Tibial nerve (tissue), 4 donors: ENCODE measurements around the gene PPA2. TPM values are rescaled to one million over a fixed set of nuclear protein-coding genes. Genes with fewer than 3 reads are reported as not detected.

Experiments used
- DNase-seq, 2 donors: peaks; one replicate each; pipeline ENCODE4 v3.0.0-alpha.2; 2019; ENCODE audit warnings: low spot score in 2 of 2
- H3K27ac ChIP-seq, 4 donors: fragments of 200-600 bp; sonication (generic) in 3 of 4; one replicate each; pipeline ENCODE4 v1.5.1; 2017 to 2019; ENCODE audit warnings: mild to moderate bottlenecking in 1 of 4
- H3K27me3 ChIP-seq, 2 donors: fragments of 200-600 bp; sonication (generic) in 1 of 2; one replicate each; pipeline versions ENCODE4 v1.5.1 to v1.6.0; 2017 to 2019
- H3K36me3 ChIP-seq, 3 donors: fragments of 200-600 bp; sonication (generic); one replicate each; pipeline ENCODE4 v1.5.1; 2018 to 2019
- H3K4me1 ChIP-seq, 4 donors: fragments of 200-600 bp; sonication (generic) in 3 of 4; one replicate each; pipeline ENCODE4 v1.5.1; 2017 to 2019
- H3K4me3 ChIP-seq, 4 donors: fragments of 200-600 bp; sonication (generic) in 3 of 4; one replicate each; pipeline ENCODE4 v1.5.1; 2017 to 2019; ENCODE audit warnings: mild to moderate bottlenecking in 1 of 4, moderate library complexity in 1 of 4
- H3K9me3 ChIP-seq, 4 donors: fragments of 200-600 bp; sonication (generic) in 3 of 4; one replicate each; pipeline ENCODE4 v1.5.1; 2017 to 2019
- EP300 ChIP-seq, 2 donors: sonication (generic); formaldehyde crosslinking; IDR thresholded peaks; one replicate each; pipeline ENCODE4 v1.6.1; 2017; ENCODE audit warnings: antibody characterized with exemption in 2 of 2, mild to moderate bottlenecking in 1 of 2
- POLR2A ChIP-seq, 2 donors: fragments of 450-650 bp; IDR thresholded peaks; one replicate each; pipeline ENCODE4 v1.6.1; 2017; ENCODE audit warnings: antibody characterized with exemption in 2 of 2, mild to moderate bottlenecking in 2 of 2, moderate library complexity in 2 of 2
- WGBS, 2 donors: methylation state at CpG; one replicate each; pipeline ENCODE4 v1.1.5; 2018; 5-methylcytosine and 5-hydroxymethylcytosine counted together
- total RNA-seq, 4 donors: library from RNA; depleted of rRNA; stranded (reverse); fragments of >200 nt; gene quantifications; one replicate each; pipeline ENCODE4 v1.1.0, GENCODE V29; 2016
- TF ChIP-seq, protein P1 (sequence below), 5 experiments: fragments of 200-600 bp in 3 of 5; fragments of 450-650 bp in 2 of 5; sonication (generic) in 3 of 5; IDR thresholded peaks; one replicate each; pipeline ENCODE4 v1.5.1; 2016 to 2019; ENCODE audit warnings: antibody characterized with exemption in 5 of 5, mild to moderate bottlenecking in 3 of 5, moderate library complexity in 2 of 5

PPA2 gene
- total RNA-seq, 4 donors from 2014 or later, result 69.9 to 106 (median 84.7) TPM

DNA sequence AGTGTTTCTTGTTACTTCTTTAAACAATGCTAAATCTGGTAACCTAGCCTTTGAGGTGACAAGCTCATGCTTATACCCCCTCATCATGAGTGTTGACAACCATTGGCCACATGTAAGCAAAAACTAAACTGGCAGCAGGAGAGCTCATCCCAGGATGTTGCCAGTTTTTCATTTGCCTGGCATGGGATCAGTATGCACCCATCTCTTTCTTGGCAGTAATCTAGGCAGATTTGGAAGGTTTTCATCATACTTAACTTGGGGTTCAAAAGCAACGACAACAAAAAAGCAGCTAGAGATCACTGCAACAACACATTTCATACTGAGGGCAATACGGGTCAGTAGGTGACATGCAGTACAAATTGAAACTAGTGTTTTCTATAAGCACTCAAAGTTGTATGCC, 122.0 kb downstream of the PPA2 start:
- Histone ChIP-seq H3K4me3 (no peak overlapping the region), H3K36me3 (no peaks in the 10 kb centered on the region), H3K9me3 (no peaks in the 10 kb centered on the region), H3K27me3 (no peaks in the 10 kb centered on the region), H3K4me1 (no peaks in the 10 kb centered on the region), H3K27ac (no peak overlapping the region)
- no peak for DNase-seq
- WGBS, 2 donors, result 86 to 87% methylated on average over 2 of the region's 2 CpGs
- TF ChIP-seq, protein P1, sequence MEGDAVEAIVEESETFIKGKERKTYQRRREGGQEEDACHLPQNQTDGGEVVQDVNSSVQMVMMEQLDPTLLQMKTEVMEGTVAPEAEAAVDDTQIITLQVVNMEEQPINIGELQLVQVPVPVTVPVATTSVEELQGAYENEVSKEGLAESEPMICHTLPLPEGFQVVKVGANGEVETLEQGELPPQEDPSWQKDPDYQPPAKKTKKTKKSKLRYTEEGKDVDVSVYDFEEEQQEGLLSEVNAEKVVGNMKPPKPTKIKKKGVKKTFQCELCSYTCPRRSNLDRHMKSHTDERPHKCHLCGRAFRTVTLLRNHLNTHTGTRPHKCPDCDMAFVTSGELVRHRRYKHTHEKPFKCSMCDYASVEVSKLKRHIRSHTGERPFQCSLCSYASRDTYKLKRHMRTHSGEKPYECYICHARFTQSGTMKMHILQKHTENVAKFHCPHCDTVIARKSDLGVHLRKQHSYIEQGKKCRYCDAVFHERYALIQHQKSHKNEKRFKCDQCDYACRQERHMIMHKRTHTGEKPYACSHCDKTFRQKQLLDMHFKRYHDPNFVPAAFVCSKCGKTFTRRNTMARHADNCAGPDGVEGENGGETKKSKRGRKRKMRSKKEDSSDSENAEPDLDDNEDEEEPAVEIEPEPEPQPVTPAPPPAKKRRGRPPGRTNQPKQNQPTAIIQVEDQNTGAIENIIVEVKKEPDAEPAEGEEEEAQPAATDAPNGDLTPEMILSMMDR (IDR thresholded peaks at IDR 0.05), result no peak
- TF ChIP-seq EP300 (IDR thresholded peaks at IDR 0.05) (no peak), POLR2A (IDR thresholded peaks at IDR 0.05) (no peak)

DNA sequence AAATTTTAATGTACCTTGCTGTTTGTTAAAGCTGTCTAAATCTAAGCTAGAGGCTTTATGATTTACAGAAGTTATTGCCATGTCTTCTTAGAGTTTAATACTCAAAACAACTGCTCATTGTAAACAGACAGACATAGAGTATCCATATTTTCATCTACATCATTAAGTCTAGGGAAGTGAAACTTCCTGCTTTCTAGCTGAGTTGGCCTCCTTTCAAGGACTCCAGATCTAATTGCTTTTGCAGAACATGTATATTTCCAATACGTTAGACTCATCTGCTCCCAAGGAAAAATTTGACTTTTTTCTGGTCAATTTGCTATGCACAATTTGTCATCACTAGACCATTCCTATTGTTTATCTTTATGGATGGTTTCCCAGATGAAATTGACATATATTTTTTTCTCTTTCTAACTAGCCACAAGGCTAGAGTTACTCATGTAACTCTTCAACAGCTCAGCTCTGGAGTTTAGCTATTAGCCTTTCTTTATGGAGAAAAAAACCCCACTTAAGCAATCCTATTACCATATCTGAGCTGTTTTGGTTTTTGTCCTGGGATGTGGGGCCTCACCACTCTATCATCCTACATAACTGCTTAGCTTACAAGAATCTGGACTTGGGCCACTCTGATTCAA, 122.9 kb downstream of the PPA2 start:
- no peak for DNase-seq
- Histone ChIP-seq H3K4me3 (no peak overlapping the region), H3K27me3 (no peaks in the 10 kb centered on the region), H3K27ac (no peak overlapping the region), H3K36me3 (no peaks in the 10 kb centered on the region), H3K9me3 (no peaks in the 10 kb centered on the region), H3K4me1 (no peaks in the 10 kb centered on the region)
- no peak for TF ChIP-seq EP300 (IDR thresholded peaks at IDR 0.05)
- TF ChIP-seq, protein P1 (IDR thresholded peaks at IDR 0.05), result no peak
- TF ChIP-seq POLR2A (IDR thresholded peaks at IDR 0.05), result no peak
- WGBS, 2 donors, result 48 to 59% methylated on average over 1 of the region's 1 CpG

DNA sequence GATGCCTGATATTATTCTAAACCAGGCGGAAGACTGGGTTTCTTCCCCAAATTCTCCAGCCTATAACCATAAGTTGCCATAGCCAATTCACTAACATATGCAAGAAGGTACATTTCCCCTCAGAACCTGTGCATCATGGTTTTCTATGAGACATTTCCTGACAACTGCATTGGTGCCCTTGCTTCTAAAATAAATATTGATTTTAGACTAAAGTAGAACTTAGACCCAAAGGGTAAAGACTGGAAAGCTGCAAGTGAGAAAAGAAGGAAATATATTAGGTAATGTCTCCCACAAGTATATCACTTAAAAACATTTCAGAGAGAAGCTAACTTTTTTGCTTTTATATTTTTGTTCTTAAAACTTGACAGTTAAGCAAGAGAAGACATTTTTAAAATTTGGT, 125.1 kb downstream of the PPA2 start:
- Histone ChIP-seq H3K27me3 (no peaks in the 10 kb centered on the region), H3K27ac (no peak overlapping the region), H3K9me3 (no peaks in the 10 kb centered on the region), H3K4me3 (no peak overlapping the region), H3K4me1 (no peaks in the 10 kb centered on the region), H3K36me3 (no peaks in the 10 kb centered on the region)
- TF ChIP-seq EP300 (IDR thresholded peaks at IDR 0.05) (no peak), POLR2A (IDR thresholded peaks at IDR 0.05) (no peak)
- TF ChIP-seq, protein P1 (IDR thresholded peaks at IDR 0.05), result no peak
- 100% methylated on average over 1 of the region's 1 CpG for WGBS, 2 donors
- DNase-seq, result no peak

DNA sequence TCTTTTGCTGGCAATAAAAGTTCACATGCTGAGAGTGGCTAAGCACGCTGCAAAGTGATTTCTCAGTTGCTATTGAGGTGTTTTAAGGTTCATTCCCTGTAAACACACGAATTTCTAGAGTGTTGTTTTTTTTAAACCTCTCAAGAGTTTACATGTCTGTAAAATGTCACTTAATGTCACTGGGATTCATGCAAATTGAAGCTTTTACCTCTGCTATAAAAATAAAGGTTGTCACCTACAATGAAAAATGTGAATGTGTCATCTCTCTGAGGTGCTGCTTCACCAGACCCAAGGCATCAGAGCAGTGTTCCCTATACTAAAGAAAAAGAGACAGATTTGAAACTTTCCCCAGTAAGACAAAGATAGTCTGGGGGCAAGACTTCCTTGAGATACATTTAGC, 127.0 kb downstream of the PPA2 start:
- H3K27ac ChIP-seq, result no peak overlapping the region
- TF ChIP-seq POLR2A (IDR thresholded peaks at IDR 0.05) (no peak), EP300 (IDR thresholded peaks at IDR 0.05) (no peak)
- TF ChIP-seq, protein P1 (IDR thresholded peaks at IDR 0.05), result no peak
- peaks cover 0 to 4% (median 0%) of the 10 kb centered on the region in 4 donors for H3K4me1 ChIP-seq
- no peaks in the 10 kb centered on the region for H3K27me3 ChIP-seq
- WGBS, 2 donors, result 82 to 90% methylated on average over 2 of the region's 2 CpGs
- no peaks in the 10 kb centered on the region for H3K9me3 ChIP-seq
- H3K4me3 ChIP-seq, result no peak overlapping the region
- no peaks in the 10 kb centered on the region for H3K36me3 ChIP-seq
- no peak for DNase-seq

DNA sequence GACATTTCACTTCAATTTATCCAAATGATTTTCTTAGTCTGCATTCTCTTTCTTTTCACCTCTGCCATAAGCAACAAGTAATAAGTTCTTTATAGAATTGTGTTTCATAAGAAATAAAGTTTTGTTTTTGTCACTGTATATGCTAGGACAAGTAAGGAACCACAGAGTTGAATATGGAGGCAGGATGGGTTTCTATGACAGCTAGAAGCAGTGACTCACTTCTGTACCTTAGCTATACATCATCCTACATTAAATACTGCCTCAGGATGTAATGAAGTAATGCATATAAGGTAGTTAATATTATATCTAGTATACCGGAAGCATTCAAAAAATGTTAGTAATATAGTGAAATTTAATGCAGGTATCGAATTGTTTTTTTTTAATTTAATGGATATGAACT, 128.0 kb downstream of the PPA2 start:
- Histone ChIP-seq H3K4me1 (peaks cover 0 to 4% (median 0%) of the 10 kb centered on the region in 4 donors), H3K36me3 (no peaks in the 10 kb centered on the region), H3K4me3 (no peak overlapping the region), H3K27me3 (no peaks in the 10 kb centered on the region), H3K9me3 (no peaks in the 10 kb centered on the region), H3K27ac (no peak overlapping the region)
- no peak for DNase-seq
- no peak for TF ChIP-seq EP300 (IDR thresholded peaks at IDR 0.05)
- TF ChIP-seq, protein P1 (IDR thresholded peaks at IDR 0.05), result no peak
- TF ChIP-seq POLR2A (IDR thresholded peaks at IDR 0.05), result no peak
- WGBS, 2 donors, result 98 to 99% methylated on average over 2 of the region's 2 CpGs
